ENCODE results near the gene KCNJ9. TPM values are rescaled to one million over a fixed set of nuclear protein-coding genes. Genes with fewer than 3 reads are reported as not detected.

Gene KCNJ9
- total and polyA plus RNA-seq, 2 donors (not counting 3 experiments of a cell fraction or from before 2014, with no cell fraction given) = not detected

DNA sequence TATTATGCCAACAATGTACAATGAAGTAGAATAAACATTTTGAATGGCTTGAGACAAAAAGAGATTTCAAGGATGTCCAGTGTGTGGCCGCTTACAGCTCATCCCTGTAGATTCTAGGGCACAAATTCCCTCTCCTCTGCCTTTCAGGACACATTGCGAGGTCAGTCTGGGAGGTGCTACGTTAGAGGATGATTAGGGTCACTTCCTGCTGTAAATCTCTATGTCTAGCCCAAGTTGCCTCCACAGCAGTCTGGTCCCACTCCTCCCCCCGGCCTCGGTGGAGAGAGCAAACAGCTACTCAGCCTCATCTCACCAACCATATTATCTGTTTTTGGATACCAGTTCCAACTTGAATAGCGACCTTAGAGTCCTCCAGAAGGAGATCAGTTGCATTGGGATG, 28.4 kb upstream of the KCNJ9 start:
- no peak for TF ChIP-seq POLR2A (IDR thresholded peaks at IDR 0.05; ENCODE audit: low read depth, low read length)
- no peak for TF ChIP-seq JUN (IDR thresholded peaks at IDR 0.05; ENCODE audit: borderline replicate concordance, insufficient read depth, insufficient read length, low read depth)
- no peak for TF ChIP-seq GATA2 (IDR thresholded peaks at IDR 0.05; ENCODE audit: insufficient read depth, insufficient read length, low read depth, low read length)
- TF ChIP-seq, protein P1, sequence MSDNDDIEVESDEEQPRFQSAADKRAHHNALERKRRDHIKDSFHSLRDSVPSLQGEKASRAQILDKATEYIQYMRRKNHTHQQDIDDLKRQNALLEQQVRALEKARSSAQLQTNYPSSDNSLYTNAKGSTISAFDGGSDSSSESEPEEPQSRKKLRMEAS (IDR thresholded peaks at IDR 0.05; ENCODE audit: insufficient read depth, insufficient read length) = no peak
- no peak for TF ChIP-seq MYC (IDR thresholded peaks at IDR 0.05; ENCODE audit: low read depth, low read length)
- no peak for TF ChIP-seq CTCF (IDR thresholded peaks at IDR 0.05; ENCODE audit: extremely low read depth in 1 of 2, insufficient read depth in 1 of 2, low read depth in 1 of 2, low read length in 2 of 2)
- no peak for TF ChIP-seq EZH2 (IDR thresholded peaks at IDR 0.05; ENCODE audit: borderline replicate concordance, low read depth, low read length, severe bottlenecking)
- TF ChIP-seq POLR2AphosphoS5 (IDR thresholded peaks at IDR 0.05; ENCODE audit: insufficient read depth, low read depth, low read length) = no peak
- no peak for TF ChIP-seq FOS (IDR thresholded peaks at IDR 0.05; ENCODE audit: borderline replicate concordance, insufficient read depth, low read length)
- Histone ChIP-seq H3K79me2 (ENCODE audit: control insufficient read depth, insufficient read depth, low read length) (no peaks in the 10 kb centered on the region), H3K4me3 (replicated peaks in 1 of 3; ENCODE audit: insufficient read depth in 1 of 3, low read depth in 1 of 3, low read length in 3 of 3) (no peak overlapping the region), H3K27ac (ENCODE audit: insufficient read depth, low read depth, low read length) (no peak overlapping the region), H3K4me1 (ENCODE audit: control insufficient read depth, extremely low read depth, insufficient read depth, low read length) (no peaks in the 10 kb centered on the region), H4K20me1 (replicated peaks; ENCODE audit: control insufficient read depth, extremely low read depth, insufficient read depth, low read length) (no peaks in the 10 kb centered on the region), H3K9me1 (replicated peaks; ENCODE audit: control insufficient read depth, extremely low read depth, insufficient read depth, low read length) (no peaks in the 10 kb centered on the region), H3K9me3 (replicated peaks; ENCODE audit: control insufficient read depth, insufficient read depth, low read length) (no peaks in the 10 kb centered on the region), H2AFZ (ENCODE audit: low read depth, low read length) (no peak overlapping the region), H3K36me3 (ENCODE audit: control insufficient read depth in 2 of 2, extremely low read depth in 1 of 2, insufficient read depth in 2 of 2, low read length in 2 of 2) (no peaks in the 10 kb centered on the region), H3K9ac (replicated peaks; ENCODE audit: extremely low read depth, insufficient read depth, low read length) (no peak overlapping the region), H3K4me2 (ENCODE audit: insufficient read depth, low read length) (no peak overlapping the region), H3K27me3 (ENCODE audit: control insufficient read depth in 2 of 2, insufficient read depth in 2 of 2, low read length in 2 of 2) (peaks cover 13 to 30% of the 10 kb centered on the region in 2 experiments)
- ChIA-PET POLR2A (no interaction called here), CTCF (interaction anchor here (1.3 kb wide), 1 partner anchor 140 kb away, joined by 3 read pairs; no protein-coding TSS in a partner anchor)
- no peak for FAIRE-seq
- no TSS peak for BruUV-seq (replicated peaks)
- dilution Hi-C loops (cut with MboI; ENCODE audit: extremely low pct_ligation_motif_present, low sequenced_read_pairs) (no loop called here), intact Hi-C loops (cut with micrococcal nuclease) (no loop called here)
- no peak for DNase-seq (ENCODE audit: low read depth, low spot score)
